WTC11 (cell line): ENCODE measurements around the gene TMEM59. TPM values are rescaled to one million over a fixed set of nuclear protein-coding genes. Genes with fewer than 3 reads are reported as not detected.

Experiments
- ATF1 ChIP-seq: sonication (generic); formaldehyde crosslinking; IDR thresholded peaks from 2 replicates; pipeline ENCODE4 v1.8.1; 2023; ENCODE audit warnings: mild to moderate bottlenecking, moderate library complexity, missing genetic modification reagents
- CREM ChIP-seq: sonication (generic); formaldehyde crosslinking; IDR thresholded peaks from 2 replicates; pipeline ENCODE4 v1.8.1; 2022; ENCODE audit warnings: mild to moderate bottlenecking, missing genetic modification reagents, moderate library complexity
- EMX1 ChIP-seq: fragments of 250-450 bp; sonication (Bioruptor Pico); IDR thresholded peaks from 2 replicates; pipeline ENCODE4 v1.8.0; 2021; ENCODE audit warnings: mild to moderate bottlenecking
- ESRRA ChIP-seq: sonication (generic); formaldehyde crosslinking; IDR thresholded peaks from 2 replicates; pipeline ENCODE4 v1.8.1; 2022; ENCODE audit warnings: mild to moderate bottlenecking, missing genetic modification reagents, borderline replicate concordance
- ETV6 ChIP-seq: sonication (generic); formaldehyde crosslinking; IDR thresholded peaks from 2 replicates; pipeline ENCODE4 v1.8.1; 2022; ENCODE audit warnings: mild to moderate bottlenecking, missing genetic modification reagents
- FOXP1 ChIP-seq: sonication (generic); formaldehyde crosslinking; IDR thresholded peaks from 2 replicates; pipeline ENCODE4 v1.8.0; 2022; ENCODE audit warnings: missing genetic modification reagents, mild to moderate bottlenecking, moderate library complexity, borderline replicate concordance
- IRF2 ChIP-seq: sonication (generic); formaldehyde crosslinking; IDR thresholded peaks from 2 replicates; pipeline ENCODE4 v1.8.0; 2022; ENCODE audit warnings: low read depth, missing genetic modification reagents, borderline replicate concordance
- JAZF1 ChIP-seq: fragments of 250-450 bp; sonication (Bioruptor Pico); IDR thresholded peaks from 2 replicates; pipeline ENCODE4 v1.9.0; 2021; ENCODE audit warnings: moderate library complexity, mild to moderate bottlenecking, inconsistent platforms
- KAT7 ChIP-seq: sonication (generic); formaldehyde crosslinking; IDR thresholded peaks from 2 replicates; pipeline ENCODE4 v1.8.1; 2023; ENCODE audit warnings: missing genetic modification reagents, mild to moderate bottlenecking, borderline replicate concordance
- NFATC4 ChIP-seq: fragments of 250-450 bp; sonication (Bioruptor Pico); IDR thresholded peaks from 2 replicates; pipeline ENCODE4 v1.9.0; 2021; ENCODE audit warnings: mild to moderate bottlenecking
- NR2C2 ChIP-seq: sonication (generic); formaldehyde crosslinking; IDR thresholded peaks from 2 replicates; pipeline ENCODE4 v1.8.0; 2022; ENCODE audit warnings: mild to moderate bottlenecking, missing genetic modification reagents
- PRRX2 ChIP-seq: fragments of 250-450 bp; sonication (Bioruptor Pico); IDR thresholded peaks from 2 replicates; pipeline ENCODE4 v1.8.0; 2021; ENCODE audit warnings: mild to moderate bottlenecking
- SOX15 ChIP-seq: fragments of 250-450 bp; sonication (Bioruptor Pico); IDR thresholded peaks from 2 replicates; pipeline ENCODE4 v1.9.0; 2021; ENCODE audit warnings: mild to moderate bottlenecking
- TEAD1 ChIP-seq: sonication (generic); formaldehyde crosslinking; IDR thresholded peaks from 2 replicates; pipeline ENCODE4 v1.8.0; 2022; ENCODE audit warnings: mild to moderate bottlenecking, missing genetic modification reagents
- ZBTB21 ChIP-seq: sonication (generic); formaldehyde crosslinking; IDR thresholded peaks from 2 replicates; pipeline ENCODE4 v1.8.1; 2023; ENCODE audit warnings: mild to moderate bottlenecking, missing genetic modification reagents, borderline replicate concordance
- ZNF138 ChIP-seq: sonication (generic); formaldehyde crosslinking; conservative IDR thresholded peaks from 2 replicates; pipeline ENCODE4 v1.8.1; 2022; ENCODE audit warnings: mild to moderate bottlenecking, moderate library complexity, missing genetic modification reagents
- total RNA-seq: library from RNA; stranded (reverse); gene quantifications from 3 replicates; pipeline ENCODE4 v1.2.3, GENCODE V29; 2021
- TF ChIP-seq, protein P1 (sequence below): sonication (generic); formaldehyde crosslinking; IDR thresholded peaks from 2 replicates; pipeline ENCODE4 v1.8.1; 2023; ENCODE audit warnings: mild to moderate bottlenecking, moderate library complexity, missing genetic modification reagents
- TF ChIP-seq, protein P2 (sequence below): sonication (generic); formaldehyde crosslinking; IDR thresholded peaks from 2 replicates; pipeline ENCODE4 v1.8.1; 2023; ENCODE audit warnings: mild to moderate bottlenecking, missing genetic modification reagents, moderate library complexity
- TF ChIP-seq, protein P3 (sequence below): fragments of 250-450 bp; sonication (Bioruptor Pico); IDR thresholded peaks from 2 replicates; pipeline ENCODE4 v2.1.2; 2022; ENCODE audit warnings: mild to moderate bottlenecking, moderate library complexity
- TF ChIP-seq, protein P4 (sequence below): sonication (generic); formaldehyde crosslinking; conservative IDR thresholded peaks from 2 replicates; pipeline ENCODE4 v1.8.1; 2023; ENCODE audit warnings: mild to moderate bottlenecking, low read depth, missing genetic modification reagents, moderate library complexity
- TF ChIP-seq, protein P5 (sequence below): sonication (generic); formaldehyde crosslinking; IDR thresholded peaks from 2 replicates; pipeline ENCODE4 v1.8.0; 2022; ENCODE audit warnings: mild to moderate bottlenecking, missing genetic modification reagents
- TF ChIP-seq, protein P6 (sequence below): sonication (generic); formaldehyde crosslinking; IDR thresholded peaks from 2 replicates; pipeline ENCODE4 v1.8.1; 2023; ENCODE audit warnings: mild to moderate bottlenecking, missing genetic modification reagents
- TF ChIP-seq, protein P7 (sequence below): sonication (generic); formaldehyde crosslinking; IDR thresholded peaks from 2 replicates; pipeline ENCODE4 v1.8.0; 2023; ENCODE audit warnings: missing genetic modification reagents, mild to moderate bottlenecking, borderline replicate concordance
- TF ChIP-seq, protein P8 (sequence below): fragments of 250-450 bp; sonication (Bioruptor Pico); IDR thresholded peaks from 2 replicates; pipeline ENCODE4 v1.9.0; 2021; ENCODE audit warnings: mild to moderate bottlenecking

The TMEM59 gene
- total RNA-seq, 1 experiment from 2014 or later: 122 TPM

DNA sequence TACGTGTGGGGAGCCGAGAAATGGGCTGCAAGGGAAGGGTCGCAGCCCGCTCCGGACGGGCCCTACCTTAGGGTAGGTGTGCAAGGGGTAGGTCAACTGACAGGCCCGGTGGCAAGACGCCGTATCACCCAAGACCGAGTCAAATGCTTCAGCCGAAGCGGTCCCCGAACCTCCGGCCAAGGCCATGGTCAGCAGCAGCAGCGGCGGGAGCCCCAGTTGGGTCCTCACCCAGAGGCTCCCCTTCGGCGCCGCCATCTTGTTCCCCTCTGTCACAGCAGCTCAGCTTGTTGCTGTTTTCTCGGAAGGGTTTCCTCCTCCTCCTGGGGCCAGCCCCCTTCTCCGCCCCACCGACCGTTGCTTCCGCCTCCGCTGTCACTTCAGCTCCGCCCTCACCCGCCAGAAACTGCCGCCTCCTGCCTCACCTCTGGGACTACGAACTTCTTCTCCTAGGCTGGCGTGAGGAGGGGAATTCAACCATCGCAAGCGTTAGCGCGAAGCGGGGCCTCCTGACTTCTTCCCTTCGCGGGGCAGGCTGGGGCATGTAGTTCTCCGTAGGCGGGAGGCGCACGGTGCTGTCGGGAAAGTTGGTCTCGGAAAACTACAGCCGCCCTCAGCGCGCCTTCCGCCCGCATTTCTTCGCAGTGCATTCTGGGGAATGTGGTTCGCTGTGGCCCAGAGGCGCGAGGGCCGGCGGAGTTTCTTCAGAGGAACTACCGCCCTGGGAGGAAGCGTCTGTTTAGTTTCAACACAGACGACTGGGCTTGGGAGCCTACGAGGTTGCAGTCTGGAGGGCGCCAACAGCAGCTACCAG, at the start of gene TMEM59, which contains the start of gene TCEANC2 (continued):
- TF ChIP-seq, protein P1, sequence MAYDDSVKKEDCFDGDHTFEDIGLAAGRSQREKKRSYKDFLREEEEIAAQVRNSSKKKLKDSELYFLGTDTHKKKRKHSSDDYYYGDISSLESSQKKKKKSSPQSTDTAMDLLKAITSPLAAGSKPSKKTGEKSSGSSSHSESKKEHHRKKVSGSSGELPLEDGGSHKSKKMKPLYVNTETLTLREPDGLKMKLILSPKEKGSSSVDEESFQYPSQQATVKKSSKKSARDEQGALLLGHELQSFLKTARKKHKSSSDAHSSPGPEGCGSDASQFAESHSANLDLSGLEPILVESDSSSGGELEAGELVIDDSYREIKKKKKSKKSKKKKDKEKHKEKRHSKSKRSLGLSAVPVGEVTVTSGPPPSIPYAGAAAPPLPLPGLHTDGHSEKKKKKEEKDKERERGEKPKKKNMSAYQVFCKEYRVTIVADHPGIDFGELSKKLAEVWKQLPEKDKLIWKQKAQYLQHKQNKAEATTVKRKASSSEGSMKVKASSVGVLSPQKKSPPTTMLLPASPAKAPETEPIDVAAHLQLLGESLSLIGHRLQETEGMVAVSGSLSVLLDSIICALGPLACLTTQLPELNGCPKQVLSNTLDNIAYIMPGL (CRISPR knock-in tag): no peak
- TF ChIP-seq ESRRA (0 out of 2 replicates have a peak, but pooled peaks have one; percentile 71), EMX1 (CRISPR knock-in tag) (no peak), ATF1 (CRISPR knock-in tag) (no peak), NR2C2 (no peak), FOXP1 (CRISPR knock-in tag) (peak; percentile 39; the same call in 1 of the 2 replicates), ETV6 (peak; percentile 71; the same call in 1 of the 2 replicates), CREM (CRISPR knock-in tag) (no peak), ZNF138 (CRISPR knock-in tag) (no peak), JAZF1 (CRISPR knock-in tag) (no peak), KAT7 (CRISPR knock-in tag) (peak; percentile 76; the same call in 1 of the 2 replicates), IRF2 (no peak), PRRX2 (no peak), SOX15 (CRISPR knock-in tag) (no peak), TEAD1 (CRISPR knock-in tag) (peak; percentile 77; the same call in 1 of the 2 replicates), NFATC4 (CRISPR knock-in tag) (no peak), ZBTB21 (CRISPR knock-in tag) (no peak)
- TF ChIP-seq, protein P2, sequence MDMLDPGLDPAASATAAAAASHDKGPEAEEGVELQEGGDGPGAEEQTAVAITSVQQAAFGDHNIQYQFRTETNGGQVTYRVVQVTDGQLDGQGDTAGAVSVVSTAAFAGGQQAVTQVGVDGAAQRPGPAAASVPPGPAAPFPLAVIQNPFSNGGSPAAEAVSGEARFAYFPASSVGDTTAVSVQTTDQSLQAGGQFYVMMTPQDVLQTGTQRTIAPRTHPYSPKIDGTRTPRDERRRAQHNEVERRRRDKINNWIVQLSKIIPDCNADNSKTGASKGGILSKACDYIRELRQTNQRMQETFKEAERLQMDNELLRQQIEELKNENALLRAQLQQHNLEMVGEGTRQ: no peak; the same call in none of the 2 replicates
- TF ChIP-seq, protein P3, sequence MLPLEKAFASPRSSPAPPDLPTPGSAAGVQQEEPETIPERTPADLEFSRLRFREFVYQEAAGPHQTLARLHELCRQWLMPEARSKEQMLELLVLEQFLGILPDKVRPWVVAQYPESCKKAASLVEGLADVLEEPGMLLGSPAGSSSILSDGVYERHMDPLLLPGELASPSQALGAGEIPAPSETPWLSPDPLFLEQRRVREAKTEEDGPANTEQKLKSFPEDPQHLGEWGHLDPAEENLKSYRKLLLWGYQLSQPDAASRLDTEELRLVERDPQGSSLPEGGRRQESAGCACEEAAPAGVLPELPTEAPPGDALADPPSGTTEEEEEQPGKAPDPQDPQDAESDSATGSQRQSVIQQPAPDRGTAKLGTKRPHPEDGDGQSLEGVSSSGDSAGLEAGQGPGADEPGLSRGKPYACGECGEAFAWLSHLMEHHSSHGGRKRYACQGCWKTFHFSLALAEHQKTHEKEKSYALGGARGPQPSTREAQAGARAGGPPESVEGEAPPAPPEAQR (CRISPR knock-in tag): no peak
- TF ChIP-seq, protein P4, sequence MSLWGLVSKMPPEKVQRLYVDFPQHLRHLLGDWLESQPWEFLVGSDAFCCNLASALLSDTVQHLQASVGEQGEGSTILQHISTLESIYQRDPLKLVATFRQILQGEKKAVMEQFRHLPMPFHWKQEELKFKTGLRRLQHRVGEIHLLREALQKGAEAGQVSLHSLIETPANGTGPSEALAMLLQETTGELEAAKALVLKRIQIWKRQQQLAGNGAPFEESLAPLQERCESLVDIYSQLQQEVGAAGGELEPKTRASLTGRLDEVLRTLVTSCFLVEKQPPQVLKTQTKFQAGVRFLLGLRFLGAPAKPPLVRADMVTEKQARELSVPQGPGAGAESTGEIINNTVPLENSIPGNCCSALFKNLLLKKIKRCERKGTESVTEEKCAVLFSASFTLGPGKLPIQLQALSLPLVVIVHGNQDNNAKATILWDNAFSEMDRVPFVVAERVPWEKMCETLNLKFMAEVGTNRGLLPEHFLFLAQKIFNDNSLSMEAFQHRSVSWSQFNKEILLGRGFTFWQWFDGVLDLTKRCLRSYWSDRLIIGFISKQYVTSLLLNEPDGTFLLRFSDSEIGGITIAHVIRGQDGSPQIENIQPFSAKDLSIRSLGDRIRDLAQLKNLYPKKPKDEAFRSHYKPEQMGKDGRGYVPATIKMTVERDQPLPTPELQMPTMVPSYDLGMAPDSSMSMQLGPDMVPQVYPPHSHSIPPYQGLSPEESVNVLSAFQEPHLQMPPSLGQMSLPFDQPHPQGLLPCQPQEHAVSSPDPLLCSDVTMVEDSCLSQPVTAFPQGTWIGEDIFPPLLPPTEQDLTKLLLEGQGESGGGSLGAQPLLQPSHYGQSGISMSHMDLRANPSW (CRISPR knock-in tag): no peak
- TF ChIP-seq, protein P5, sequence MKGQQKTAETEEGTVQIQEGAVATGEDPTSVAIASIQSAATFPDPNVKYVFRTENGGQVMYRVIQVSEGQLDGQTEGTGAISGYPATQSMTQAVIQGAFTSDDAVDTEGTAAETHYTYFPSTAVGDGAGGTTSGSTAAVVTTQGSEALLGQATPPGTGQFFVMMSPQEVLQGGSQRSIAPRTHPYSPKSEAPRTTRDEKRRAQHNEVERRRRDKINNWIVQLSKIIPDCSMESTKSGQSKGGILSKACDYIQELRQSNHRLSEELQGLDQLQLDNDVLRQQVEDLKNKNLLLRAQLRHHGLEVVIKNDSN (CRISPR knock-in tag): peak; percentile 81
- TF ChIP-seq, protein P6, sequence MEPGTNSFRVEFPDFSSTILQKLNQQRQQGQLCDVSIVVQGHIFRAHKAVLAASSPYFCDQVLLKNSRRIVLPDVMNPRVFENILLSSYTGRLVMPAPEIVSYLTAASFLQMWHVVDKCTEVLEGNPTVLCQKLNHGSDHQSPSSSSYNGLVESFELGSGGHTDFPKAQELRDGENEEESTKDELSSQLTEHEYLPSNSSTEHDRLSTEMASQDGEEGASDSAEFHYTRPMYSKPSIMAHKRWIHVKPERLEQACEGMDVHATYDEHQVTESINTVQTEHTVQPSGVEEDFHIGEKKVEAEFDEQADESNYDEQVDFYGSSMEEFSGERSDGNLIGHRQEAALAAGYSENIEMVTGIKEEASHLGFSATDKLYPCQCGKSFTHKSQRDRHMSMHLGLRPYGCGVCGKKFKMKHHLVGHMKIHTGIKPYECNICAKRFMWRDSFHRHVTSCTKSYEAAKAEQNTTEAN (CRISPR knock-in tag): no peak; the same call in 1 of the 2 replicates
- TF ChIP-seq, protein P7, sequence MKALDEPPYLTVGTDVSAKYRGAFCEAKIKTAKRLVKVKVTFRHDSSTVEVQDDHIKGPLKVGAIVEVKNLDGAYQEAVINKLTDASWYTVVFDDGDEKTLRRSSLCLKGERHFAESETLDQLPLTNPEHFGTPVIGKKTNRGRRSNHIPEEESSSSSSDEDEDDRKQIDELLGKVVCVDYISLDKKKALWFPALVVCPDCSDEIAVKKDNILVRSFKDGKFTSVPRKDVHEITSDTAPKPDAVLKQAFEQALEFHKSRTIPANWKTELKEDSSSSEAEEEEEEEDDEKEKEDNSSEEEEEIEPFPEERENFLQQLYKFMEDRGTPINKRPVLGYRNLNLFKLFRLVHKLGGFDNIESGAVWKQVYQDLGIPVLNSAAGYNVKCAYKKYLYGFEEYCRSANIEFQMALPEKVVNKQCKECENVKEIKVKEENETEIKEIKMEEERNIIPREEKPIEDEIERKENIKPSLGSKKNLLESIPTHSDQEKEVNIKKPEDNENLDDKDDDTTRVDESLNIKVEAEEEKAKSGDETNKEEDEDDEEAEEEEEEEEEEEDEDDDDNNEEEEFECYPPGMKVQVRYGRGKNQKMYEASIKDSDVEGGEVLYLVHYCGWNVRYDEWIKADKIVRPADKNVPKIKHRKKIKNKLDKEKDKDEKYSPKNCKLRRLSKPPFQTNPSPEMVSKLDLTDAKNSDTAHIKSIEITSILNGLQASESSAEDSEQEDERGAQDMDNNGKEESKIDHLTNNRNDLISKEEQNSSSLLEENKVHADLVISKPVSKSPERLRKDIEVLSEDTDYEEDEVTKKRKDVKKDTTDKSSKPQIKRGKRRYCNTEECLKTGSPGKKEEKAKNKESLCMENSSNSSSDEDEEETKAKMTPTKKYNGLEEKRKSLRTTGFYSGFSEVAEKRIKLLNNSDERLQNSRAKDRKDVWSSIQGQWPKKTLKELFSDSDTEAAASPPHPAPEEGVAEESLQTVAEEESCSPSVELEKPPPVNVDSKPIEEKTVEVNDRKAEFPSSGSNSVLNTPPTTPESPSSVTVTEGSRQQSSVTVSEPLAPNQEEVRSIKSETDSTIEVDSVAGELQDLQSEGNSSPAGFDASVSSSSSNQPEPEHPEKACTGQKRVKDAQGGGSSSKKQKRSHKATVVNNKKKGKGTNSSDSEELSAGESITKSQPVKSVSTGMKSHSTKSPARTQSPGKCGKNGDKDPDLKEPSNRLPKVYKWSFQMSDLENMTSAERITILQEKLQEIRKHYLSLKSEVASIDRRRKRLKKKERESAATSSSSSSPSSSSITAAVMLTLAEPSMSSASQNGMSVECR (CRISPR knock-in tag): peak; percentile 73; the same call in 1 of the 2 replicates
- TF ChIP-seq, protein P8, sequence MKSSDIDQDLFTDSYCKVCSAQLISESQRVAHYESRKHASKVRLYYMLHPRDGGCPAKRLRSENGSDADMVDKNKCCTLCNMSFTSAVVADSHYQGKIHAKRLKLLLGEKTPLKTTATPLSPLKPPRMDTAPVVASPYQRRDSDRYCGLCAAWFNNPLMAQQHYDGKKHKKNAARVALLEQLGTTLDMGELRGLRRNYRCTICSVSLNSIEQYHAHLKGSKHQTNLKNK (CRISPR knock-in tag): no peak
